Astrocyte of the cerebellum (primary cell): ENCODE results near the gene LOX.

ENCODE experiments used
- DNase-seq: peaks from one replicate; pipeline ENCODE4 v3.0.0-alpha.2; 2011; ENCODE audit warnings: low read depth
- H3K4me3 ChIP-seq: 2 replicates; pipeline ENCODE4 v1.5.1; 2011; ENCODE audit warnings: mild to moderate bottlenecking, low read depth, low read length, moderate library complexity
- in situ Hi-C: cut with HindIII; loops from 2 replicates; pipeline ENCODE4 v1.10.0; 2017; ENCODE audit warnings: low sequenced_read_pairs
- TF ChIP-seq, protein P1 (sequence below): IDR thresholded peaks from 2 replicates; pipeline ENCODE4 v1.5.1; 2012; ENCODE audit warnings: low read length, low read depth, moderate library complexity, mild to moderate bottlenecking; ENCODE audit errors: missing control alignments

The LOX gene, protein sequence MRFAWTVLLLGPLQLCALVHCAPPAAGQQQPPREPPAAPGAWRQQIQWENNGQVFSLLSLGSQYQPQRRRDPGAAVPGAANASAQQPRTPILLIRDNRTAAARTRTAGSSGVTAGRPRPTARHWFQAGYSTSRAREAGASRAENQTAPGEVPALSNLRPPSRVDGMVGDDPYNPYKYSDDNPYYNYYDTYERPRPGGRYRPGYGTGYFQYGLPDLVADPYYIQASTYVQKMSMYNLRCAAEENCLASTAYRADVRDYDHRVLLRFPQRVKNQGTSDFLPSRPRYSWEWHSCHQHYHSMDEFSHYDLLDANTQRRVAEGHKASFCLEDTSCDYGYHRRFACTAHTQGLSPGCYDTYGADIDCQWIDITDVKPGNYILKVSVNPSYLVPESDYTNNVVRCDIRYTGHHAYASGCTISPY

DNA sequence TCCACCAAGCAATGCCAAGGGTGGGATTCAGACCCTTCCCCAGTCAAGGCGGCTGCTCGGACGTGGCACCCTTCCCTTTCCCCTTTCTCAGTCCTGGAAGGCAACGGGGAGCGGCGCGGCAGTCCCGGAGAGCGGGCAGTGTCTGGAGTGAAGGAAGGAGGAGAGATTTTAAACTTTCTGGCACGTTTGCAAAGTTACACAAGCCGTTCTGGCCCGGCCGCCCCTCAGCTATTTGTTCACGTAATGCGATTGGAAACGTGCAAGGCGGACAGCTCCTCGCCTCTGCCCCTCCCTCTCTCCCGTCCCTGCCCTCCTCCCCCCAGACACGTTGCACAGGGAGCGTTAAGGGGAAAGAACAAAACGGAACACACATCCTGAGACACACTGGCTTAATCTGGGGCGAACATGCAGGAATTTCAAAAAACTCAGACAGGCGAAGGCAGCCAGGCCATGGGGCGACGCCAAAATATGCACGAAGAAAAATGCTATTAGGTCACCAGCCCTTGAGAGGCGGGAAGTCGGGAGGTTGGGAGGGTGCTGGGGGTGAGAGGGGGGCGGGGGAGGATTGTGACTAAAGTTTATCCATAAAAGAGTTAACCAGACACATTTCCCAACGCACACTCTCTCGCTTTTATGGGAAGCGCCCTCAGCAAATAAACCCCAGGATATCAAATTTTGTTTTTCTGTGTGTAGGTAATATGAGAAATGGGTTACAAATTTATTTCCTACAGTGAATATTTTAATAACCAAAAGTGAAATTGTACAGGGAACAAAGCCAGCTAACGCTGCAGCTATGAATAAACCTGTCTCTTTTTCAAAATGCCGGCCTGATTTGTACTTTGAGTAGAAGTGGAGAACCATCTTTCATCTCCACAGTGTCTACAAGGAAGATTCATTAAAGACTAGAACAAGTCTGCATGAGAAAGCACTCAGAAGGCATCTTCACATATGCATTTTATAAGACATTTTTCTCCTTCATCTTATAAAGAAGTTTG, at the start of gene LOX:
TSS of gene LOX (minus strand) at position 144 of the 995 bp plus-strand sequence. CDS start 274 bp downstream, outside the sequence.
- DNase-seq, result peak; percentile 93
- in situ Hi-C loops, result no loop called here
- peak within 1 kb of the TSS; percentile 77 for H3K4me3 ChIP-seq
- TF ChIP-seq, protein P1, sequence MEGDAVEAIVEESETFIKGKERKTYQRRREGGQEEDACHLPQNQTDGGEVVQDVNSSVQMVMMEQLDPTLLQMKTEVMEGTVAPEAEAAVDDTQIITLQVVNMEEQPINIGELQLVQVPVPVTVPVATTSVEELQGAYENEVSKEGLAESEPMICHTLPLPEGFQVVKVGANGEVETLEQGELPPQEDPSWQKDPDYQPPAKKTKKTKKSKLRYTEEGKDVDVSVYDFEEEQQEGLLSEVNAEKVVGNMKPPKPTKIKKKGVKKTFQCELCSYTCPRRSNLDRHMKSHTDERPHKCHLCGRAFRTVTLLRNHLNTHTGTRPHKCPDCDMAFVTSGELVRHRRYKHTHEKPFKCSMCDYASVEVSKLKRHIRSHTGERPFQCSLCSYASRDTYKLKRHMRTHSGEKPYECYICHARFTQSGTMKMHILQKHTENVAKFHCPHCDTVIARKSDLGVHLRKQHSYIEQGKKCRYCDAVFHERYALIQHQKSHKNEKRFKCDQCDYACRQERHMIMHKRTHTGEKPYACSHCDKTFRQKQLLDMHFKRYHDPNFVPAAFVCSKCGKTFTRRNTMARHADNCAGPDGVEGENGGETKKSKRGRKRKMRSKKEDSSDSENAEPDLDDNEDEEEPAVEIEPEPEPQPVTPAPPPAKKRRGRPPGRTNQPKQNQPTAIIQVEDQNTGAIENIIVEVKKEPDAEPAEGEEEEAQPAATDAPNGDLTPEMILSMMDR, result no peak

DNA sequence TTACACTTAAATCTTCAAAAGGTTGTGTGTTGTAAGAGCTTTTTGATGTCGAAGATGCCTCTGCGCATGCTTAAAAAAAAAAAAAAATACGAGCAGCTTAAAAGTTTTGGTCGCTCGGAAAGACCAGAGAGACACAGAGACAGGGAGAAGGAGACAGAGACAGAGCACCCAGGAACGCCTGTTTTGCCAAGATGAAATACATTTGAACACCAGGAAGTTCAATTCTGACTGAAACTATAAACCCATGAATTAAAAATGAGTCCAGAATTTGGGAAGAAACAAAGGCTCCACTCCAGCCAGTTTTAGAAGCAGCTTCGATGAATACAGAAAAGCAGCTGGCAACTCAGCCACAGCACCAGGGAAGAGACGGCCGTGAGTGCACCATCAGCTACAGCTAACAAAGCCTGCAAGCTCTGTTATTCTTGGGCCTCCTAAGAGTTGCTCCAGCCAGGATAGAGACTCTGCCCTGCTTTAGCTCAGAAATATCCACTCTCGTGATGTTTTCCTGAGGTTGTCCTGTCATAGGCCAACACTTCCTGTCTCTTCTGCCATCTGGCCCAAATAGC, 48.8 kb upstream of the LOX start:
- TF ChIP-seq, protein P1, result no peak
- in situ Hi-C loops, result no loop called here
- H3K4me3 ChIP-seq, result no peak overlapping the region
- no peak for DNase-seq

DNA sequence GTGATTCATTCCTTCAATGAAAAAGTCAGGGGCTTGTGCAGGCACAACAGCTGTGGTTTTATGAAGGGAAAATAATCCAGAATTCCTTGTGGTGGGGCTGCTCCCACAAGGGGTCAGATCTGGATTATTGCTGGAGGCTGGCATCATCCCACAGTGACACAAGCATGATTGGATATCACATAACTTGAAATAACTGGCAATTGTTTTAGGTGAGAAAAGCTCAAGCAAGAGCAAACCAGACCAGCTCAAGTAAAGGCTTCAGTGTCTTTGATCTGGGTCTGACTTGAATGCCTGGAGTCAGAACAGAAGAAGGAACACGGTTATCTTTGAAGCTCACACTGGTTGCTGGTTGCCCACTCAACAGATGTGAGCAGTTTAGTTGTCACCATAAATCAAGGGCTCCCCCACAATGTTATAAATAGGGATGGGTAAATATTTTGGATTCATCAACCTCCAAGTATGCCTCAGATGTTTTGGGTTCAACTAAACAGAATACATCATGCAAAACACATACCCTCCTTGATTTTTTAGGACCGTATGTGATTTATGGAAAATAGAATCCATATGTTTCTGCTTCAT, 48.2 kb upstream of the LOX start:
- H3K4me3 ChIP-seq, result no peak overlapping the region
- TF ChIP-seq, protein P1, result no peak
- in situ Hi-C loops, result no loop called here
- peak; percentile 64 for DNase-seq

DNA sequence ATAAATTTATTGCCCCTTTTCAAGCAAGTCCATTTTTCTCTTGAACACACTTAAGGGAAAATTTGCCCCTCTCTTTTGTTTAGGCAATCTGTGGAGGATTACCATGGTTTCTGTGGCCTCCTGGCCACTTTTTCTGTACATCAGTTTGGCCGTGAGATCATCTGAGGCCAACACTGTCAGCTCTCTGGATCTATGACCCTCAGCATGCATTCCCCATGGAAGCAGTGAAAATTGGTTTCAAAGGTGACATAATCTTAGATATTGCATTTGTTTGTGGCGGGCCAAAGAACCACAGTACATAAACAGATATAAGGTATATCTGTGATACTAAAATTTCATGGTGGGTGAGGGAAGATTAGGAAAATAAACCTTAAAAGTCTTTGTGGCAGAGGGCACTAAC, 46.7 kb upstream of the LOX start:
- in situ Hi-C loops, result no loop called here
- H3K4me3 ChIP-seq, result no peak overlapping the region
- DNase-seq, result no peak
- TF ChIP-seq, protein P1, result no peak

DNA sequence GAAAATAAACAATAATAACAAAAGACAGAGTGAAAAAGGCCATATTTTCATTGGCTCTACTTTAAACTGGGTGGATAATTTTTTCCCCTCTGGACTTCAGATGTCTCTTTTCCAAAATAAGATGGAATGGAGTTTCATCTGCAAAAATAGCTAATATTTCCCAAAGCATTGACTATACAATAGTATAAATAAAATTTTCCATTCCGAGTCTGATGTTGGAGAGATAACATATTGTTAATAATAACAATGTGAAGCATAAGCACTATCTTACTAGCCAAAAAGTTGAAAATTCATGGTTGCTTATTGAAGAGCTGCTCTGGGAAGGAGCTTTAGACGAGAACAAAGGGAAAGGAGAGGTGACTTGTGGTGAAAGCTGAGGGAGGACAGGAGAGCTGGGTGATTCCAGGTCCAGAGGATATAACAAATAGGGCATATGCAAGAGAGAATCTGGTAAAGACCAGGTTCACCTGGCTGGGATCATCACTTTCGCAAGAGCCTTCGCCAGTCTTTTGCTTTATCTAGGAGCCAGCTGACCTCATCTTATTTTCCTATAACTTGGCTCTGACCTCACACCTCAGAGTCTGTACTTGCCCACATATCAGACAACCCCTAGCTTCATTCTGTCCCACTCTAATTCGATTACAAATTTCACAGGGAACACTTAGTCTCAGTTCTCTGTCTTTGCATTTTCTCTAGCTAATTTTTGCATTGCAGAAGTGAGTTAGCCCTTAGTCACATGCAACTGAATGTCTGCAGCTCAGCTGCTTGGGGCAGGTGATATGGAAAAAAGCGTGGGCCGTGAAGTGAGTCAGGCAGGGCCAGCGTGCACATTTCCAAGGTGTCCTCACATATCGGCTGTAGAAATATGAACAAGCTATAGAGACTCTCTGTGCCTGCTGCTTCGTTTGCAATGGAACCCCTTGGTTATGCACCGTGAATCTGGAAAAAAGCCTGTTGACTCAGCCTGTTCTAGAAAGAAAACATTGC, 43.7 kb upstream of the LOX start:
- DNase-seq, result no peak
- no peak overlapping the region for H3K4me3 ChIP-seq
- TF ChIP-seq, protein P1, result no peak
- in situ Hi-C loops, result no loop called here
